Measurements from ENCODE around the gene SLC25A26. TPM values are rescaled to one million over a fixed set of nuclear protein-coding genes. Genes with fewer than 3 reads are reported as not detected.

The SLC25A26 gene
- total RNA-seq, 1 donor from 2014 or later: 39.0 TPM

- FAIRE-seq (no peak), DNase-seq (ENCODE audit: low read depth) (no peak)
- Histone ChIP-seq H3K27me3 (ENCODE audit: control insufficient read depth, insufficient read depth, low read length) (no peaks in the 10 kb centered on the region), H3K36me3 (ENCODE audit: control insufficient read depth, insufficient read depth, low read length) (no peaks in the 10 kb centered on the region), H3K4me3 (ENCODE audit: low read depth, low read length) (no peak overlapping the region)
- TF ChIP-seq CTCF (IDR thresholded peaks at IDR 0.05; ENCODE audit: insufficient read depth, low read length, severe bottlenecking): no peak
Observed at GRCh38 chr3:66181764-66182163, 39.0 kb upstream of the SLC25A26 start.

GRCh38 chr3:66182246-66182645, 38.6 kb upstream of the SLC25A26 start:
- no peak for FAIRE-seq
- H3K27me3 ChIP-seq (ENCODE audit: control insufficient read depth, insufficient read depth, low read length): no peaks in the 10 kb centered on the region
- no peak for TF ChIP-seq CTCF (IDR thresholded peaks at IDR 0.05; ENCODE audit: insufficient read depth, low read length, severe bottlenecking)
- no peak for DNase-seq (ENCODE audit: low read depth)
- no peaks in the 10 kb centered on the region for H3K36me3 ChIP-seq (ENCODE audit: control insufficient read depth, insufficient read depth, low read length)
- no peak overlapping the region for H3K4me3 ChIP-seq (ENCODE audit: low read depth, low read length)

GRCh38 chr3:66186545-66186944, 34.3 kb upstream of the SLC25A26 start:
- DNase-seq (ENCODE audit: low read depth): no peak
- Histone ChIP-seq H3K27me3 (ENCODE audit: control insufficient read depth, insufficient read depth, low read length) (no peaks in the 10 kb centered on the region), H3K36me3 (ENCODE audit: control insufficient read depth, insufficient read depth, low read length) (no peaks in the 10 kb centered on the region), H3K4me3 (ENCODE audit: low read depth, low read length) (no peak overlapping the region)
- FAIRE-seq: no peak
- TF ChIP-seq CTCF (IDR thresholded peaks at IDR 0.05; ENCODE audit: insufficient read depth, low read length, severe bottlenecking): no peak

GRCh38 chr3:66195347-66195783, 25.4 kb upstream of the SLC25A26 start:
- FAIRE-seq: no peak
- TF ChIP-seq CTCF (IDR thresholded peaks at IDR 0.05; ENCODE audit: insufficient read depth, low read length, severe bottlenecking): no peak
- peaks cover 4% of the 10 kb centered on the region for H3K27me3 ChIP-seq (ENCODE audit: control insufficient read depth, insufficient read depth, low read length)
- H3K4me3 ChIP-seq (ENCODE audit: low read depth, low read length): no peak overlapping the region
- H3K36me3 ChIP-seq (ENCODE audit: control insufficient read depth, insufficient read depth, low read length): no peaks in the 10 kb centered on the region
- peak; percentile 13 for DNase-seq (ENCODE audit: low read depth)

- peak; percentile 9 for DNase-seq (ENCODE audit: low read depth)
- TF ChIP-seq CTCF (IDR thresholded peaks at IDR 0.05; ENCODE audit: insufficient read depth, low read length, severe bottlenecking): no peak
- H3K36me3 ChIP-seq (ENCODE audit: control insufficient read depth, insufficient read depth, low read length): no peaks in the 10 kb centered on the region
- peaks cover 4% of the 10 kb centered on the region for H3K27me3 ChIP-seq (ENCODE audit: control insufficient read depth, insufficient read depth, low read length)
- no peak overlapping the region for H3K4me3 ChIP-seq (ENCODE audit: low read depth, low read length)
- no peak for FAIRE-seq
Observed at GRCh38 chr3:66196633-66197032, 24.2 kb upstream of the SLC25A26 start.

GRCh38 chr3:66198437-66199088, 22.2 kb upstream of the SLC25A26 start:
- H3K4me3 ChIP-seq (ENCODE audit: low read depth, low read length): no peak overlapping the region
- no peak for TF ChIP-seq CTCF (IDR thresholded peaks at IDR 0.05; ENCODE audit: insufficient read depth, low read length, severe bottlenecking)
- H3K27me3 ChIP-seq (ENCODE audit: control insufficient read depth, insufficient read depth, low read length): peaks cover 4% of the 10 kb centered on the region
- H3K36me3 ChIP-seq (ENCODE audit: control insufficient read depth, insufficient read depth, low read length): no peaks in the 10 kb centered on the region
- DNase-seq (ENCODE audit: low read depth): no peak
- FAIRE-seq: no peak

All from bronchial epithelial cell (primary cell).